Stimulated activated CD4-positive, alpha-beta T cell treated with anti-CD3 and anti-CD28 coated beads, Interleukin-1b, Interleukin-23, amount 100 ng/mL, for 48 hours (primary cell): ENCODE measurements around the gene KCNH5.

Experiments
- DNase-seq: peaks from one replicate; pipeline ENCODE4 v3.0.0-alpha.2; 2020

The KCNH5 gene

GRCh38 chr14:62983821-62984220, 61.4 kb downstream of the KCNH5 start:
- DNase-seq: no peak

GRCh38 chr14:62980693-62981092, 64.6 kb downstream of the KCNH5 start:
- DNase-seq: no peak

GRCh38 chr14:62957562-62957961, 87.7 kb downstream of the KCNH5 start:
- DNase-seq: no peak

- no peak for DNase-seq
These were observed 88.8 kb downstream of the KCNH5 start for GRCh38 chr14:62956413-62956812.

GRCh38 chr14:62954165-62954564, 91.1 kb downstream of the KCNH5 start:
- no peak for DNase-seq

GRCh38 chr14:62952226-62952625, 93.0 kb downstream of the KCNH5 start:
- DNase-seq: no peak

GRCh38 chr14:62947301-62947700, 98.0 kb downstream of the KCNH5 start:
- DNase-seq: no peak

GRCh38 chr14:62946221-62946620, 99.0 kb downstream of the KCNH5 start:
- DNase-seq: no peak

- no peak for DNase-seq
These were observed 102.1 kb downstream of the KCNH5 start for GRCh38 chr14:62943202-62943601.

- DNase-seq: no peak
These were observed 105.3 kb downstream of the KCNH5 start for GRCh38 chr14:62939970-62940369.

- DNase-seq: no peak
These were observed 106.5 kb downstream of the KCNH5 start for GRCh38 chr14:62938778-62939177.

- DNase-seq: no peak
These were observed 110.8 kb downstream of the KCNH5 start for GRCh38 chr14:62934439-62934838.

GRCh38 chr14:62921466-62921865, 123.8 kb downstream of the KCNH5 start:
- no peak for DNase-seq

GRCh38 chr14:62916551-62916950, 128.7 kb downstream of the KCNH5 start:
- DNase-seq: no peak

GRCh38 chr14:62914873-62915272, 130.4 kb downstream of the KCNH5 start:
- no peak for DNase-seq

- DNase-seq: no peak
These were observed 131.2 kb downstream of the KCNH5 start for GRCh38 chr14:62914025-62914424.

GRCh38 chr14:62908506-62908905, 136.8 kb downstream of the KCNH5 start:
- DNase-seq: no peak

- DNase-seq: no peak
These were observed 139.7 kb downstream of the KCNH5 start for GRCh38 chr14:62905566-62905965.

- DNase-seq: no peak
These were observed 147.5 kb downstream of the KCNH5 start for GRCh38 chr14:62897771-62898170.

GRCh38 chr14:62896932-62897456, 148.3 kb downstream of the KCNH5 start:
- no peak for DNase-seq

- DNase-seq: no peak
These were observed 150.5 kb downstream of the KCNH5 start for GRCh38 chr14:62894736-62895135.

GRCh38 chr14:62889364-62889763, 155.9 kb downstream of the KCNH5 start:
- no peak for DNase-seq

GRCh38 chr14:62886461-62886860, 158.8 kb downstream of the KCNH5 start:
- DNase-seq: no peak

GRCh38 chr14:62885451-62885850, 159.8 kb downstream of the KCNH5 start:
- DNase-seq: no peak

GRCh38 chr14:62882967-62883366, 162.3 kb downstream of the KCNH5 start:
- no peak for DNase-seq

GRCh38 chr14:62866376-62866775, 178.9 kb downstream of the KCNH5 start:
- DNase-seq: no peak
